Measurements from ENCODE around the gene ADAM12.

ADAM12 gene

DNA sequence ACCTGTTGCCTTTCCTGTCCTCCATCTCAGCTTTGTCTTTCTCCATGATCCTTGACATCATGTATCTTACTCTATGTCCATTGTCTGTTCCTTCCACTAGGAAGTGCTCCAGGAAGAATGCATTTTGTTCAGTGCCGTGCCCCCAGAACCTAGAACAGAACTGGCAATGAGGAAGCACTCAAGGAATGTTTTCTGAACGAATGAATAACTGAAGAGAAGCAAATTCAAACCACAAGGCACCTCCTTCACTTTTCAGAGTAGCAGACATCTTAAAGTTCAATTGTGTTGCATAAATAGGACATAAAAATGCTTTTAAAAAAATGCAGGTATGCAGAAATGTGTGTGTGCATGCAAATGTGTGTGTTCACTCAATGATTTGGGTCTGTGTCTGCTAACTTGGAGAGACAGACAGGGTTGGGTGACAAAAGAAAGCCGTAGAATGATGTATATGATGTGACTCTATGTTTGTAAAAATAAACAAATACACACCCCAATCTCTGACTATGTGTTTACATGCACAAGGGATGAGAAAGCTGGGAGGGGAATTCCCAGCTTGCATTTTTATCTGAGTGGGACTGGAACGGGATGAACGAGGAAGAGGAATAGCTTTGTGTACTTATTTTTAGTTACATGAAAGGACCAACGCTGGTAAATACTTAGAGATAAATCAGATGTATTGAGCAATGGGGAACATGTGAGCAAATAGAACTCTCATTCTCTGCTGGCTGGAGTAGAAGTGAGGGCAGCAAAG lies 254.2 kb downstream of the ADAM12 start:
- no peak overlapping the region for H3K4me3 ChIP-seq (ENCODE audit: low read depth, low read length)
- TF ChIP-seq, protein P1, sequence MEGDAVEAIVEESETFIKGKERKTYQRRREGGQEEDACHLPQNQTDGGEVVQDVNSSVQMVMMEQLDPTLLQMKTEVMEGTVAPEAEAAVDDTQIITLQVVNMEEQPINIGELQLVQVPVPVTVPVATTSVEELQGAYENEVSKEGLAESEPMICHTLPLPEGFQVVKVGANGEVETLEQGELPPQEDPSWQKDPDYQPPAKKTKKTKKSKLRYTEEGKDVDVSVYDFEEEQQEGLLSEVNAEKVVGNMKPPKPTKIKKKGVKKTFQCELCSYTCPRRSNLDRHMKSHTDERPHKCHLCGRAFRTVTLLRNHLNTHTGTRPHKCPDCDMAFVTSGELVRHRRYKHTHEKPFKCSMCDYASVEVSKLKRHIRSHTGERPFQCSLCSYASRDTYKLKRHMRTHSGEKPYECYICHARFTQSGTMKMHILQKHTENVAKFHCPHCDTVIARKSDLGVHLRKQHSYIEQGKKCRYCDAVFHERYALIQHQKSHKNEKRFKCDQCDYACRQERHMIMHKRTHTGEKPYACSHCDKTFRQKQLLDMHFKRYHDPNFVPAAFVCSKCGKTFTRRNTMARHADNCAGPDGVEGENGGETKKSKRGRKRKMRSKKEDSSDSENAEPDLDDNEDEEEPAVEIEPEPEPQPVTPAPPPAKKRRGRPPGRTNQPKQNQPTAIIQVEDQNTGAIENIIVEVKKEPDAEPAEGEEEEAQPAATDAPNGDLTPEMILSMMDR (IDR thresholded peaks at IDR 0.05; ENCODE audit: low read depth, low read length, missing control alignments) = no peak
- DNase-seq (ENCODE audit: low read depth) = no peak

DNA sequence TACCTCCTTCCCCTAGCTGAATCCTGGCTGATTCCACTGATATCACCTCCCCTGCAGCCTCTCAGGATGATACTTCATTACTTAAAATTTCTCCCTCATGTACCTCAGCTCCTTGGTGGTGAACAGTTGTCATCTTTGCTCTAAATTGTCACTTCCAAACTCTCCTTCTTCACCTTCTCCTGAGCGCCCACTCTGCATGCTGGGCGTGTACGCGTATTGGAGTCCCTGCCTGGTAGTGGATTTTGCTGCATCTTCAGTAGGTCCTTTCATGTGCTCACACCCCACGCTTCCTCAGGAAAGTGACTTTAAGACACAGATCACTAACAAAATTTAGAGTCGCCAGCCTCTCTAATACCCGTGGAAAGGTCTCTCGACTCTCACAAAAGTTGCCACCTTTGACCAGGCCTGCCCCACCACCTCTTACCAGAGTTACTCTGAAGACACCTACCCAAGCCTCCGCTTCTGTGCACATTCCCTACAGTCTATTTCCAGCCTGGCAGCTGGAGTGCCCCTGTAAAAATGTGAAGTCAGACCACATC lies 255.1 kb downstream of the ADAM12 start:
- DNase-seq (ENCODE audit: low read depth) = no peak
- no peak overlapping the region for H3K4me3 ChIP-seq (ENCODE audit: low read depth, low read length)
- TF ChIP-seq, protein P1 (IDR thresholded peaks at IDR 0.05; ENCODE audit: low read depth, low read length, missing control alignments) = no peak

DNA sequence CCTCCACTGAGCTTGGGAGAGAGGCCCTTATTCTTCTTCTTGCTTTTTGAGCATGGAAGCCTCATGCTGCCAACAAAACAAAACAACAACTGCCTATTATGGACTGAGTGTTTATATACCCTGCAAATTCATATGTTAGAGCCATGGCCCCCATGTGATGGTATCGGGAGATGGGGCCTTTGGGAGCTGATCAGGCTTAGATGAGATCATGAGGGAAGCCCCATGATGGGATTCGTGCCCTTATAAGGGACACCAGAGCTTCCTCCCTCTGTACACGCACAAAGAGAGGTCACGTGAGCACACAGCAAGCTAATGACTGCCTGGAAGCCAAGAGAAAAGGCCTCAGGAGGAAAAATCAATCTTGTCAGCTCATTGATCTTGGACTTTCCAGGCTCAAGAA lies 256.9 kb downstream of the ADAM12 start:
- H3K4me3 ChIP-seq (ENCODE audit: low read depth, low read length) = no peak overlapping the region
- TF ChIP-seq, protein P1 (IDR thresholded peaks at IDR 0.05; ENCODE audit: low read depth, low read length, missing control alignments) = no peak
- no peak for DNase-seq (ENCODE audit: low read depth)

DNA sequence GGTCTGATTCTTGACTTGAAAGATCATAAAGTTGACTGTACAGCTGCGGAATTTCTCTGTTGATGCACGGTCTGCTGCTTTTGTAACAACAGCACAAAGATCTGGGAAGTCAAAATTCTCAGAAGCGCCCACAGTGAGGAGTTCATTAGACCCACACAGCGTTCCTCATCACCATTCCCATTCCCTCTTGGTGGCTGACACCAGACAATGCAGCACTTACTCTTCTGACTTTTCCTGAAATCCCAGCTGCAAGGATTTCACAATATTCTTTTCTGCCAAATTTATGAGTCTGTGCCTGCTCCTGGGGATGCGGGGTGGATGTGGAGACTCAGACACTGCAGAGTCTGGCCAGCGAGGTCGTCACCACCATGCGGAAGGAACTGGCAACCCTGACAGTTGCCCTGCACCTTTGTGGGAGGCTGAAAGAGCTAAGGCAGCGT lies 258.0 kb downstream of the ADAM12 start:
- no peak for DNase-seq (ENCODE audit: low read depth)
- TF ChIP-seq, protein P1 (IDR thresholded peaks at IDR 0.05; ENCODE audit: low read depth, low read length, missing control alignments) = no peak

DNA sequence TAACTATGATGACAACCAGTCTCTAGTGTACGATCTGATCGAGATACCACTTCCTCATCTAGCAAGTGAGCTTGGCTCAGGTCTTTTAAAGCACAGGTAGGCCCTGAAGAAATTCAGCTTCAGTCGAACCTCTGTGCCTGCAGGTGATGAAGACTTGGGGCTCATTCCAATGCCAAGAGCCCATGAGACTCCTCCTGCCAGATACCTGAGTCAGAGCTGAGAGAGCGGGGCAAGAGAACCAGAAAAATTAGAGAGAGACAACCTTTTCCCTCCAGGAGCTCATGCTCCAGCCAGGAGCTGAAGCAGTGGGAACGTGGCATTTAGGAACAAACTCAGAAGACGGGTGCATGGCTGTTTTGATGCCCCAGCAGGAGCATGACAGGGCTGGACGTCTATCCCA lies 259.3 kb downstream of the ADAM12 start:
- no peak for DNase-seq (ENCODE audit: low read depth)
- no peak overlapping the region for H3K4me3 ChIP-seq (ENCODE audit: low read depth, low read length)
- TF ChIP-seq, protein P1 (IDR thresholded peaks at IDR 0.05; ENCODE audit: low read depth, low read length, missing control alignments) = no peak

More for the DNA sequence above, 258.0 kb downstream of the ADAM12 start:
- no peak overlapping the region for H3K4me3 ChIP-seq (ENCODE audit: low read depth, low read length)

DNA sequence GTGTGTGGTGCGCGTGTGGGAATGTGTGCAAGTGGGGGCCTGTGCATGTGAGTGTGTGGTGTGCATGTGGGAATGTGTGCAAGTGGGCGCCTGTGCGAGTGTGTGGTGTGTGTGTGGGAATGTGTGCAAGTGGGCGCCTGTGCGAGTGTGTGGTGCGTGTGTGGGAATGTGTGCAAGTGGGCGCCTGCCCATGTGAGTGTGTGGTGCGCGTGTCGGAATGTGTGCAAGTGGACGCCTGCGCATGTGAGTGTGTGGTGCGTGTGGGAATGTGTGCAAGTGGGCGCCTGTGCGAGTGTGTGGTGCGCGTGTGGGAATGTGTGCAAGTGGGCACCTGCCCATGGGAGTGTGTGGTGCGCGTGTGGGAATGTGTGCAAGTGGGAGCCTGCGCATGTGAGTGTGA lies 259.7 kb downstream of the ADAM12 start:
- TF ChIP-seq, protein P1 (IDR thresholded peaks at IDR 0.05; ENCODE audit: low read depth, low read length, missing control alignments) = no peak
- DNase-seq (ENCODE audit: low read depth) = no peak
- no peak overlapping the region for H3K4me3 ChIP-seq (ENCODE audit: low read depth, low read length)
